GM12891 (cell line): ENCODE data around the gene ADAR.
A peak's percentile ranks its signal among the peaks of the same experiment; 100 is the strongest.

Experiments used
- DNase-seq: peaks from one replicate; pipeline ENCODE4 v3.0.0; 2011; ENCODE audit warnings: low spot score; ENCODE audit not compliant: insufficient read length
- FAIRE-seq: peaks from 2 replicates; lab custom pipeline; 2011; peaks lifted over from hg19 to GRCh38; lab: Jason Lieb, UNC
- PAX5 ChIP-seq: IDR thresholded peaks from 2 replicates; pipeline ENCODE4 v1.6.1; 2011; ENCODE audit warnings: low read length, moderate library complexity, mild to moderate bottlenecking; ENCODE audit not compliant: insufficient read depth, severe bottlenecking
- POLR2A ChIP-seq: IDR thresholded peaks from 2 replicates; pipeline ENCODE4 v1.6.1; 2011; ENCODE audit warnings: low read depth, low read length, control low read depth
- POLR2AphosphoS5 ChIP-seq: IDR thresholded peaks from 2 replicates; pipeline ENCODE4 v1.6.1; 2011; ENCODE audit warnings: low read depth, low read length, control low read depth
- POU2F2 ChIP-seq: IDR thresholded peaks from 2 replicates; pipeline ENCODE4 v1.6.1; 2011; ENCODE audit warnings: low read depth, mild to moderate bottlenecking, control low read depth, low read length, moderate library complexity
- SPI1 ChIP-seq: IDR thresholded peaks from 2 replicates; pipeline ENCODE4 v1.6.1; 2011; ENCODE audit warnings: low read depth, low read length, control low read depth
- TAF1 ChIP-seq: IDR thresholded peaks from 2 replicates; pipeline ENCODE4 v1.6.1; 2011; ENCODE audit warnings: low read depth, low read length, control low read depth

Gene ADAR

DNA sequence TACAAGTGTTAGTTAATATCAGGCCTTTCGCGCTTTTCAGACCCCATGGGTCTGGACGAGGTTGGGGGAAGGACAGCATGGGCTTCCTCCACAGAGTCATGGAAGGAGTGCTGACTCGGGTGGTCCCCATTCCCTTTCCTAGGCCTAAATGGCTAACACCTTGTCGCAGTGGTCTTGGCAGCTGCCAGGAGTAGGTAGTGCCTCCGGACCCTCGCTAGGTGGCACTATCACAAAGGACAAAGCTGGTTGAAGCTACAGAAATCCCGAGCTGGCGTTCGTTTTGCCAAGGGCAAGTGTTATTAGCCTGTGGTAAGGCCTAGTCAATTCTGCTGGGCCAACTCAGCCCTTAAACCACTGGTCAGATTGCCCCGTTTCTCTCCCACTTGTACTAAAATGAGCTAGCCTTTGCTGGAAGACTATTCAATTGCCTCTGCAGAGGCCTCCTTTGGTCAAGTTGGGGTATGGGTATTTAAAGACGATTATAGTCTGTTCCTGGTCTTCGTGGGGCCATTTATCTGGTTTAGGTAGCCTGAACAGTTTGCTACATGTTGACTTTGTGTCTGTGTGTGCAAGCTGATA, 48.4 kb downstream of the ADAR start:
- no peak for TF ChIP-seq POLR2A
- TF ChIP-seq SPI1, result no peak
- peak; percentile 33; the same call in 1 of the 2 replicates for TF ChIP-seq POU2F2
- FAIRE-seq, result no peak
- DNase-seq, result peak; percentile 57

DNA sequence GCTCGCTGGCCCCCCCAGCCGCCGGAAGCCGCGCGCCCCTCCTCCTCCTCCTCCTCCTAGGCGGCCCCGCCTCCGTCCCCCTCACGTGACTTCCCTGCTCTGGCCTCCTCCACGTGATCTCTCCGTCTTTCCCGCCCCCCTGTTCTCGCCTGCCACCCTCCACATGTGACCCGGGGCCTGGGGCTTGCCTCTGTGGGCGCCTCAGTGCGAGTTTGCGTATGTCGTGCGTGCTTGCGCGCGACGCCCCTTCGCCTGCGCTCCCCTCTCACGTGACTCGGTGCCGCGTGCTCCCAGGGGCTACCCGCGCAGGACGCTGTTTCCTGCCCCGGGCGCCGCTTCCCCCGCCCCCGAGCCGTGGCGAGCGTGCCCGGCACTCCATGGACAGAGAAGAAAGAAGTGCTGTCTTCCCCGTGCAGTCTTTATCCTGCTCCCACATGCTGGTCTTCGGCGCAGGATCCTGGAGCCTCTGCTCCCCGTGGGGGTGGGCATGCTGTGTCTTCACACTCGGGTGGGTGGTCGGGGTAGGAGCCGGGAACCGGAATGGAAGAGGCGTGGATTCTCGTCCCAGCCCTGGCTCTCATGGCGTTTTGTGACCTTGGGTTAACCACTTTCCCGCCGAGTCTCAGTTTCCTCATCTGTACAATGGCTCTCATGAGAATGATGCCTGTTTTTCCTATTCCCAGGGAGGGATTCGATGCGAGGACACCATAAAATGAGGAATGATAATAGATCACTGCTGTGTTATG, 49.1 kb downstream of the ADAR start:
- no peak for TF ChIP-seq TAF1
- no peak for TF ChIP-seq SPI1
- no peak for TF ChIP-seq POU2F2
- TF ChIP-seq POLR2A, result peak; percentile 56; the same call in 1 of the 2 replicates
- no peak; the same call in 1 of the 2 replicates for TF ChIP-seq POLR2AphosphoS5
- TF ChIP-seq PAX5, result no peak
- DNase-seq (peak; percentile 96), FAIRE-seq (peak; percentile 98)

DNA sequence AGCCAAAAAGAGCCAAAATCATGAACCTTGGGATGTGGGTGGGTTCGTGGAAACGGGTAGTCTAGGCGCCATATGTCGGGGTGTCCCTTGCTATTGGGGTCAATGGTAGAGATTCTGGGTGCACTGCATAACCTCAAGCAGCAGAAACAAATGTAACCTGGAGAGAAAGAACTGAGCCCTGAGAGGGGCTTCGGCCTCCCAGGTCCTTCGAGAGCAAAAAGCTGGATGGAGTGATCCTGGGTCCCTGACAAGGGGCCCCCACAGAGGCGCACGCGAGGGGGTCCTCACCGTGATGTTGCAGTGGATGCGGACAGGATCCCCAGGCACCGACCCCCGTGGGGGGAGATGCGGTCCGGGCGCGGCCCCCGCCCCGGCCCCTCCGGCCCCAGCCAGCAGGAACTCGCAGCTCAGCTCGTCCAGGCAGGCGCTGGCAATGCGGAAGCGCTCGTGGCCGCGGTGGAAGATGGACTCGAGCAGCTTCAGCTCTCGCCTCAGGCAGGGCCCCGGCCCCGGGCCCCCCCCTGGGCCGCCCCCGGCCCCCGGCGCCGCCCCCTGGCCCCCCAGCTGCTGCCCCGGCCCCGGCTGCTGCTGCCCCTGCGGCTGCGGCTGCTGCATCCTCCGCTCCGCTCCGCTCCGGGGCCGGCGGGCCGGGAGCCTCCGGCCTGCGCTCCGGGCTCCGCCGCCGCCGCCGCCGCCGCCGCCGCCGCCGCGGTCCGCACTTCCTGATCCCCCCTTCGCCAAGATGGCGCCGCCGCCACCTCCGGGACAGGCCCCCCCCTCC, 49.9 kb downstream of the ADAR start, which contains the start of gene UBE2Q1:
TSS of gene UBE2Q1 (minus strand) at position 724 of the 781 bp plus-strand sequence. CDS start at position 615, 109 bp downstream.
- FAIRE-seq (no peak), DNase-seq (no peak)
- TF ChIP-seq POLR2A (no peak), PAX5 (no peak), POU2F2 (no peak), SPI1 (no peak), TAF1 (no peak), POLR2AphosphoS5 (no peak)

DNA sequence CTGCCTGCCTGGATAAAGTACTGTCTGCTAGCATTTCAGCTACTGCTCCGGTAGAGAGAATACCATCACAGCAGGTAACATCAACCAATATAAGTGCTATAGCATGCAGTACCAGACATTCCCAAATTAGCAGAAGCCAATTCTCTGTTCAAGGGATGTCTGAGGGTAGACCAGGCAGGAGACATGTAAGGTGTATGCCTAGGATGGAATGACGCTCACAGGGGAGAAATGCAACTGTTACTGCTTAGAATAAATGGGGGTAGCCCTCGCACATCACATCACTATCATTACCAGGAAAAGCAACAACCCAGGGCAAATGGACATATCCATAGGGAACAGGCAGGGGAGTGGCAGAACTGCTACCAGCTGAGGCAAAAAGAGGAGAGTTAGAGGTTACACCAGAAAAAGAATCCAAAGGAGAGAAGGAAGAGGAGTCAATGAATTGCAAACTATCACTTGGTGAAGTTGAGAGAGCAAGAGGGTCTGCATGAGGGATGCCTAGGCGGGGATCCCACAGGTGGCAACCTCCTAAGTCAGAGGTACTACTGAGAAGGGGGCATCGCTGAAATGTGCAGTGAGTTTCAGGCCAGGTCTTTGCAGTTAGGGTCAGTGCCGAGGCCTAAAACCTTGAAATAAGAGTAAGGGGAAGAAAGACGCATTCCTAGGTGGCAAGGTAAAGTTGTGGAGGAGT, 50.6 kb downstream of the ADAR start:
- DNase-seq, result no peak
- FAIRE-seq, result peak; percentile 51
- no peak for TF ChIP-seq POU2F2

DNA sequence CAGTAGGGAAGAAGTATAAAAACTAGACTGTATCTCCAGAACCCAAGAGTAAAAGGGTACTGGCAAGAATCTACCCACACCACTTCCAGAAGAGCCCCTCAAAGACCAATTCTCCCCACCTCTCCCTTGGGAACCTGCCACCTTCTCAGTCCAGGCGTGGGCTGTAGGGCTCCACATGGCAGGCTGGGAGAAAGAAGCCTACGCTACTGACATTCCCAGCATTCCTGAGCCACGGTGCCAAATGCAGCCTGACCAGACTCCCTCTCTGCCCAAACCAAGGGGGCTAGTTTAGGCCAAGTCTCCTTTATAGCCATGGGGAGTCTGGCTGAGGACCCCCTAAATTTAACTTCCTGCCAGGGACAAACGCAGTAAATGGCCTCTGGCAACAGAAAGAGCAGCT, 51.6 kb downstream of the ADAR start:
- DNase-seq (no peak), FAIRE-seq (no peak)
- TF ChIP-seq TAF1, result no peak
- no peak for TF ChIP-seq POLR2A
- no peak for TF ChIP-seq PAX5
- no peak for TF ChIP-seq POLR2AphosphoS5
- no peak for TF ChIP-seq POU2F2
- no peak for TF ChIP-seq SPI1

DNA sequence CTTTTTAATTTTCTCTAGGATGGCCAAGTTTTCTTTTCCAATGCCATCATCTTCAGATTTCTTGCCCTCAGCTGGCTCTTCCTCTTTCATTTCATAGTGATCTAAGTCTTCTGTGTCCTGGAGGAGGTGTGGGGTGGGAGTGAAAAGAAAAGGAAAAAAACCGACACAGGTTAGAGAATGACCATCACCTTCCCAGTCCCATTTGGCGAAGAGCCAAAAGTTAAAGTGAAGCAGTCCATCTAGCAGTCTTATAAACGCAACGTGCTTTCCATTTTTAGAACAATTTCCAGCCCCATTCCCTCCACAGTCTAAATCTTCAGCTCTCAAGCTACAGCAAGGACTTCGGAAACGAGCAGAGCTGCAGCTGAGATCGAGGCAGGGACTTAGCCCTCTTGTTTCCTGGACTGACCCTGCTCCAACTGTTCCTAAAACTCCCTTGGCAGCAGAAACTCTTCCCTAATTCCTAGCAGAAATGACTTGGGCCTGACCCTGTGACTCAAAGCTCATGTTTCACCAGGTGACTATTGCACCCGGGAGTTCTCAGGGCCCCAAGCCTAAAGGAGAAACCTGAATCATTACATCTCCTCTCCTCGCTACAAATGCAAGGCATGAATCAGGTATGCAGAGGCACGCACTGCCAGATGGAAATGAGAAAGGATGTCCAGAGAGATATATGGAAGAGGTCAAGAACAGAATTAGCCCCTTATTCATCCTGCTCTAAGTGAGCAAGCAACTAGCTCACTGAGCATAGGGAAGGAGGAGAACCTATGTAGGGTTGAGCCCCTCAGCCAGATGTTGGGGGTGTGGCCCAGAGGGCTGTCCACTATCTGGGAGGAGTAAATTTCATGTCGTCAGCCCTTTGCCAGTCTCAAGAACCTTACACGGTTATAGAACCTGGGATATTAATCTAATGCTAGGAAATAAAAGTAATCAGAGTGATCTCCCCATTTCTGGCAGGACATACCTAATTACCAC, 54.6 kb downstream of the ADAR start:
- DNase-seq, result no peak
- no peak for FAIRE-seq
- no peak for TF ChIP-seq SPI1

DNA sequence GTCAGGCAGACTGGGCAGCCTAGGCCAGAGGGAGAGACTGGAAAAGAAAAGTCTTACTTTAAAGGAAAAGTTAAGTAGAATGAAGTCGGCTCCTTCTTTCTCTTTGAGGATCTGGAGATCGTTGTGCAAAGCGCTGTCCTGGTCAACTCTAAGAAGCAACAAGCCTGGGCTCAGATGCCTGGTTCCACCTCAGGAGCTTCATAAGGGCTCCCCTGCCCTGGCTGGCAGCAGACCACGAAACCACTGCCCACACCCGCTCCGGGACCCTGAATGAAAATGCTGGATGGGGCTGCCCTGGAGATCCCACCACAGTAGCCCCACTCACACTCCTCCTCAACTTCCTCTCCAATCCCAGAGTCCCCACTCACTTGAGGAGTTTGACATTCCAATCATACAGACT, 56.0 kb downstream of the ADAR start:
- DNase-seq (no peak), FAIRE-seq (no peak)
- no peak for TF ChIP-seq SPI1
- no peak for TF ChIP-seq POLR2A
- TF ChIP-seq POU2F2, result no peak
- TF ChIP-seq PAX5, result no peak
- TF ChIP-seq POLR2AphosphoS5, result no peak
- no peak for TF ChIP-seq TAF1

DNA sequence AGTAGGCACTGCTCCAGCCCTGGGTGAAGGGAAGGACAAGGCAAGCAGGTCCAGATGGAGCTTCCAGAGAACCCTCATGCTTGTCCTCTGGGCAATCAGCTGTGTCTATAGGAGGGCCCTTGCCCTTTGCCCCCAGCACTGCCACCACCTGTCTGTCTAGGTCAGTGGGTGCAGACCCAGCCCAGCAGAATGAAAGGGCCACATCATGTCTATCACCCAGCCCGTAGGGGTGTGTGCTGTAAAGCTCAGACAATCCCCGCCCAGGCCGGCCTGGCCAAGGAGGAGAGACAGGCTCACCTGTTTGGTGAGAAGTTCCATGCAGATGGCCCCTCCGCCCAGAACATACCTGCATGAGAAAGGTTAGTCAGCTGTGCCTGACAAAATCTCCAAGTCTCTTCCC, 56.5 kb downstream of the ADAR start:
- TF ChIP-seq PAX5, result no peak
- TF ChIP-seq TAF1, result no peak
- no peak for TF ChIP-seq POLR2A
- TF ChIP-seq POLR2AphosphoS5, result no peak
- no peak for TF ChIP-seq POU2F2
- no peak for TF ChIP-seq SPI1
- no peak for FAIRE-seq

DNA sequence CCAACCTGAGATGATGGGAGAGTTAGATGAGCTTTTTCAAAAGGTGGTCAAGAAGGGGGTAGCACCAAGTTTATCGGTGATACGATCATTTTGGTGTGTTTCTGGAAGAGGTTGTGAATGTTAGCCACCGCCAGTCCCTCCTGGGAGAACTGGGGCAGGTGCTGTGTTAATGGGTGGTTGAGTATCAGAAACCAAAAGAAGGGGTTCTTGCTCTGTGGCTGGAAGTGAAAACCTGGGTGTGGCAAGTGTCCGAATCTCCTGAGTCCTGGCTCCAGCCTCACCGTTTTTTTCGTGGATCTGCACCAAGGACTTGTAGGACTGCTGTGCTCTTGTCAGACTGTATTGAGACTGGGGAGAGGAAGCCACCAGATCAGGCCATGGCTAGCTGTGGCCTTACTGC, 57.3 kb downstream of the ADAR start:
- no peak for DNase-seq
- no peak for FAIRE-seq

More for the DNA sequence above, 56.5 kb downstream of the ADAR start:
- DNase-seq, result no peak

More for the DNA sequence above, 57.3 kb downstream of the ADAR start:
- TF ChIP-seq POU2F2, result no peak
- no peak for TF ChIP-seq SPI1
- TF ChIP-seq TAF1, result no peak
- TF ChIP-seq POLR2A, result no peak
- no peak for TF ChIP-seq PAX5
- TF ChIP-seq POLR2AphosphoS5, result no peak
